HepG2 (cell line): ENCODE results near the gene MRFAP1L1. TPM values are rescaled to one million over a fixed set of nuclear protein-coding genes. Genes with fewer than 3 reads are reported as not detected.

Source experiments
- ATF1 ChIP-seq: IDR thresholded peaks from 2 replicates; pipeline ENCODE4 v1.6.1; 2016; ENCODE audit warnings: mild to moderate bottlenecking, control low read depth
- CENPT ChIP-seq: sonication (generic); formaldehyde crosslinking; IDR thresholded peaks from 2 replicates; pipeline ENCODE4 v1.8.0; 2022; ENCODE audit warnings: low read depth, mild to moderate bottlenecking, moderate library complexity, missing genetic modification reagents
- FOXJ3 ChIP-seq: sonication (generic); formaldehyde crosslinking; IDR thresholded peaks from 2 replicates; pipeline ENCODE4 v1.4.0; 2020; ENCODE audit warnings: missing genetic modification reagents, mild to moderate bottlenecking, borderline replicate concordance
- HOXA5 ChIP-seq: sonication (generic); formaldehyde crosslinking; IDR thresholded peaks from 2 replicates; pipeline ENCODE4 v1.4.0; 2020; ENCODE audit warnings: missing genetic modification reagents
- KLF12 ChIP-seq: sonication (generic); formaldehyde crosslinking; IDR thresholded peaks from 2 replicates; pipeline ENCODE4 v1.4.0; 2020; ENCODE audit warnings: missing genetic modification reagents, borderline replicate concordance
- TMF1 ChIP-seq: sonication (generic); formaldehyde crosslinking; IDR thresholded peaks from 2 replicates; pipeline ENCODE4 v1.8.1; 2022; ENCODE audit warnings: low read depth, missing genetic modification reagents
- ZBTB8A ChIP-seq: sonication (generic); formaldehyde crosslinking; IDR thresholded peaks from 2 replicates; pipeline ENCODE4 v1.4.0; 2020; ENCODE audit warnings: mild to moderate bottlenecking, low read depth, missing genetic modification reagents, borderline replicate concordance
- ZFP90 ChIP-seq: sonication (generic); formaldehyde crosslinking; IDR thresholded peaks from 2 replicates; pipeline ENCODE4 v1.8.0; 2022; ENCODE audit warnings: missing genetic modification reagents, mild to moderate bottlenecking, inconsistent platforms, borderline replicate concordance
- ZNF251 ChIP-seq: sonication (generic); formaldehyde crosslinking; IDR thresholded peaks from 2 replicates; pipeline ENCODE4 v1.9.0; 2021; ENCODE audit warnings: mild to moderate bottlenecking, missing genetic modification reagents
- ZNF276 ChIP-seq: sonication (generic); formaldehyde crosslinking; IDR thresholded peaks from 2 replicates; pipeline ENCODE4 v1.4.0; 2020; ENCODE audit warnings: mild to moderate bottlenecking, low read depth, missing genetic modification reagents
- ZNF329 ChIP-seq: sonication (generic); formaldehyde crosslinking; IDR thresholded peaks from 2 replicates; pipeline ENCODE4 v1.9.0; 2021; ENCODE audit warnings: low read depth, mild to moderate bottlenecking, missing genetic modification reagents
- ZNF407 ChIP-seq: sonication (generic); formaldehyde crosslinking; IDR thresholded peaks from one replicate; pipeline ENCODE4 v1.5.1; 2020; ENCODE audit warnings: mild to moderate bottlenecking, missing genetic modification reagents; ENCODE audit errors: not compliant biosample characterization
- ZNF530 ChIP-seq: sonication (generic); formaldehyde crosslinking; IDR thresholded peaks from 2 replicates; pipeline ENCODE4 v1.5.0; 2020; ENCODE audit warnings: low read depth, mild to moderate bottlenecking, missing genetic modification reagents
- ZNF598 ChIP-seq: sonication (generic); formaldehyde crosslinking; IDR thresholded peaks from 2 replicates; pipeline ENCODE4 v1.5.1; 2020; ENCODE audit warnings: mild to moderate bottlenecking, missing genetic modification reagents, borderline replicate concordance
- ZNF737 ChIP-seq: sonication (generic); formaldehyde crosslinking; IDR thresholded peaks from 2 replicates; pipeline ENCODE4 v1.5.0; 2020; ENCODE audit warnings: missing genetic modification reagents, mild to moderate bottlenecking, borderline replicate concordance
- ZNF768 ChIP-seq: sonication (generic); formaldehyde crosslinking; IDR thresholded peaks from 2 replicates; pipeline ENCODE4 v1.4.0; 2020; ENCODE audit warnings: missing genetic modification reagents
- ZNF777 ChIP-seq: sonication (generic); formaldehyde crosslinking; IDR thresholded peaks from 2 replicates; pipeline ENCODE4 v1.4.0; 2020; ENCODE audit warnings: missing genetic modification reagents
- ZSCAN12 ChIP-seq: sonication (generic); formaldehyde crosslinking; IDR thresholded peaks from 2 replicates; pipeline ENCODE4 v1.9.0; 2021; ENCODE audit warnings: mild to moderate bottlenecking, missing genetic modification reagents
- polyA plus RNA-seq, 8 experiments: library from polyadenylated mRNA; depleted of rRNA in 3 of 8; stranded (reverse) in 7 of 8; unstranded in 1 of 8; fragments of >200 nt; fragmentation: Illumina TruSeq in 4 of 8; extraction: Trizol in 4 of 8; gene quantifications; 2 replicates each; pipeline versions ENCODE4 v1.2.1 to v1.2.3, GENCODE V29; 2011 to 2016; ENCODE audit warnings: low read depth in 4 of 8, missing spikeins in 1 of 8, mixed read lengths in 1 of 8; ENCODE audit not compliant: insufficient read depth in 1 of 8
- total RNA-seq, 5 experiments: library from RNA; depleted of rRNA; stranded (reverse); fragments of >200 nt; fragmentation: Illumina TruSeq; extraction: Trizol; gene quantifications; 2 replicates each; pipeline ENCODE4 v1.2.3, GENCODE V29; 2016; ENCODE audit warnings: low read depth in 1 of 5

MRFAP1L1 gene
- total and polyA plus RNA-seq, 2 of the 13 experiments (the other 11 are each of a cell fraction or from before 2014, with no cell fraction given) = 44.8 to 76.6 TPM

- TF ChIP-seq ZNF407 (CRISPR knock-in tag) = peak; percentile 27
- TF ChIP-seq ZFP90 = peak; percentile 86; the same call in 1 of the 2 replicates
- TF ChIP-seq ZNF598 (CRISPR knock-in tag) = no peak
- TF ChIP-seq ZNF737 (CRISPR knock-in tag) = no peak; the same call in 1 of the 2 replicates
- 0 out of 2 replicates have a peak, but pooled peaks have one; percentile 20 for TF ChIP-seq KLF12 (CRISPR knock-in tag)
- TF ChIP-seq ZNF329 (CRISPR knock-in tag) = no peak; the same call in 1 of the 2 replicates
- no peak for TF ChIP-seq ZSCAN12 (CRISPR knock-in tag)
- TF ChIP-seq FOXJ3 (CRISPR knock-in tag) = no peak
- TF ChIP-seq HOXA5 = peak; percentile 17; the same call in 1 of the 2 replicates
- TF ChIP-seq ZBTB8A (CRISPR knock-in tag) = no peak
- TF ChIP-seq ZNF276 (CRISPR knock-in tag) = no peak
- no peak; the same call in 1 of the 2 replicates for TF ChIP-seq TMF1
- TF ChIP-seq ATF1 (CRISPR knock-in tag) = 0 out of 2 replicates have a peak, but pooled peaks have one; percentile 42
- peak; percentile 91; the same call in 1 of the 2 replicates for TF ChIP-seq CENPT (CRISPR knock-in tag)
- TF ChIP-seq ZNF768 (CRISPR knock-in tag) = no peak; the same call in 1 of the 2 replicates
- TF ChIP-seq ZNF530 (CRISPR knock-in tag) = no peak
- TF ChIP-seq ZNF251 (CRISPR knock-in tag) = 0 out of 2 replicates have a peak, but pooled peaks have one; percentile 30
- peak; percentile 69 for TF ChIP-seq ZNF777 (CRISPR knock-in tag)
Observed at GRCh38 chr4:6673660-6674499, 35.8 kb downstream of the MRFAP1L1 start (continued).
